C4-2B (cell line): Measurements from ENCODE around the gene GPRIN1.

ENCODE experiments used
- ZFX ChIP-seq: fragments of 450-650 bp; IDR thresholded peaks from 2 replicates; pipeline ENCODE4 v1.6.1; 2017
- TF ChIP-seq, protein P1 (sequence below): fragments of 450-650 bp; conservative IDR thresholded peaks from 2 replicates; pipeline ENCODE4 v1.5.1; 2017; ENCODE audit warnings: mild to moderate bottlenecking

- TF ChIP-seq, protein P1, sequence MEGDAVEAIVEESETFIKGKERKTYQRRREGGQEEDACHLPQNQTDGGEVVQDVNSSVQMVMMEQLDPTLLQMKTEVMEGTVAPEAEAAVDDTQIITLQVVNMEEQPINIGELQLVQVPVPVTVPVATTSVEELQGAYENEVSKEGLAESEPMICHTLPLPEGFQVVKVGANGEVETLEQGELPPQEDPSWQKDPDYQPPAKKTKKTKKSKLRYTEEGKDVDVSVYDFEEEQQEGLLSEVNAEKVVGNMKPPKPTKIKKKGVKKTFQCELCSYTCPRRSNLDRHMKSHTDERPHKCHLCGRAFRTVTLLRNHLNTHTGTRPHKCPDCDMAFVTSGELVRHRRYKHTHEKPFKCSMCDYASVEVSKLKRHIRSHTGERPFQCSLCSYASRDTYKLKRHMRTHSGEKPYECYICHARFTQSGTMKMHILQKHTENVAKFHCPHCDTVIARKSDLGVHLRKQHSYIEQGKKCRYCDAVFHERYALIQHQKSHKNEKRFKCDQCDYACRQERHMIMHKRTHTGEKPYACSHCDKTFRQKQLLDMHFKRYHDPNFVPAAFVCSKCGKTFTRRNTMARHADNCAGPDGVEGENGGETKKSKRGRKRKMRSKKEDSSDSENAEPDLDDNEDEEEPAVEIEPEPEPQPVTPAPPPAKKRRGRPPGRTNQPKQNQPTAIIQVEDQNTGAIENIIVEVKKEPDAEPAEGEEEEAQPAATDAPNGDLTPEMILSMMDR: no peak
- TF ChIP-seq ZFX: peak; percentile 87; the same call in 1 of the 2 replicates
These were observed 37.3 kb upstream of the GPRIN1 start, which contains the start of gene TSPAN17 for GRCh38 chr5:176647030-176647842.
